Stimulated activated CD4-positive, alpha-beta T cell treated with anti-CD3 and anti-CD28 coated beads, Interleukin-2, amount 100 ng/mL, for 4 hours (primary cell): ENCODE results near the gene GRIK3.

Experiments
- DNase-seq: peaks from one replicate; pipeline ENCODE4 v3.0.0-alpha.2; 2020; ENCODE audit warnings: low read depth

Gene GRIK3

DNA sequence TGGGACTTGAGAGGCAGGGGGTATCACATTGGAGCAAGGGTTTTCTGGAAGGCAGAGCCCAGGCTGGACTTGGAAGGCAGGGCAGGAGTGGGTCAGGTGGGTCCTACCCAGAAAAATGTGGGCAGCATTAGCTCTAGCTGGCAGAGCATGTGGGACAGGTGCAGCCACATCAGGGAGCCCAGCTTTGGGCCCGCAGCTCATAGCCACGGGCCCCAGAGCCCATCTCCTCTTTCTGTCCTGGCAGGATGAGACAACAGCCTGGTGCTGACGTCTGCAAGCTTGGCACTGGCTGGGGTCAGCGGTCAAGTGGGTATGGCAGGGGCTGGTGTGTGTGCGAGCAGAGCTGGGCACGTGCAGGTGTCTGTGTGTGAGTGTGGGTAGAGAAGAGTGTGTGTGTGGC, 154.7 kb downstream of the GRIK3 start:
- no peak for DNase-seq

DNA sequence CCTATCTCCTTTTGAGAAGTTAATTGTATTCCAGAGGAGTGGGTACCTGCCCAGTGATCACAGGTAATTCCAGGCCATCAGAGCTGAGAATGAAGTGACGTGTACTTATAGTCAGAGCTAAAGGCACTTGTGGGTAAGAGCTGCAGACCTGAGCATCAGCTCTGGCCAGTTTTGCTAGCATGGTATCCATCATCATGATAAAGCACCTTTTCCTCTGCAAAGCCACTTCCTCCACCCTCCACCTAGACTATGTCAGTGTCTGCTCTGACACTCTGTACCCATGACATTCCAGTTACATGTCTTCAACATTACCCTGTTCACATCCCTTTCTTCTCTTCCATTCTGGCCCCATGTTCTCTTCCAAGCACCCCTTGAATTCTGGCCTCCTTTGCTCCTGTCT, 157.3 kb downstream of the GRIK3 start:
- no peak for DNase-seq

DNA sequence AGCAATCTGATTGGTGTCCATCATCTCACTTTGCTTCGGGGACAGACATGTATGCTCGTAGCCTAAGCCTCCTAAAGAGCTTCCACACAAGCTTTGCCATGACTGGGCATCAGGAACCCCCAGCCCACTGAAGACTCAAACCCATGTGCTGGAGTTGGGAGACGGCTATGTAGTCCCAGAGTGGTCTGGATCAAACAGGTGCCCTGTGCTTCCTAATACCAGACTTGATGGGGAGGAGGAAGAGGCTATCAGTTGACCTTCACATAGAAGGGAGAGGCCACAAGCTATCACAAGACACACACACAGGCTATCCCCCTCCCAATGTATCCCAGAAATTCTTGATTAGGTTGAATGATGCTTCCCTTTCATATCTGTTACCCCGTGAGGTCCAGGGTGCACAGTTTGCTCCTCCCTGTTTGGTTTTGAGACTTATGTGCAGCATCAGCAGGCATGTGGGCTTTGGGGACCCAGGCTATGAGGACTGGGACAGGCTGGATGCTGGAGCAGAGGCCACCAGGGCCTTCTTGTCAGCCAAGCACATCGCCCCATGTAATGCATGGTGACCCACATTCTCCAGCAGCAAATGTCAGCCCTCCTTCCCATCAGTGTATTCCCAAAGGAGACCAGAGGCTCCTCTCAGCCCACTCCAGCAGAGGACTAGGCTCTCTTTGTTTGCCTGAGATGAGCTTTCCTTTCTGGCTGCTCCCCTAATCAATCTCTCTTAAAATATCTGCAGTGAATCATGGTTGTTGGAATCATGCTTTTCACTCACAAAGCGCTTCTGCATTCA, 159.8 kb downstream of the GRIK3 start:
- no peak for DNase-seq

DNA sequence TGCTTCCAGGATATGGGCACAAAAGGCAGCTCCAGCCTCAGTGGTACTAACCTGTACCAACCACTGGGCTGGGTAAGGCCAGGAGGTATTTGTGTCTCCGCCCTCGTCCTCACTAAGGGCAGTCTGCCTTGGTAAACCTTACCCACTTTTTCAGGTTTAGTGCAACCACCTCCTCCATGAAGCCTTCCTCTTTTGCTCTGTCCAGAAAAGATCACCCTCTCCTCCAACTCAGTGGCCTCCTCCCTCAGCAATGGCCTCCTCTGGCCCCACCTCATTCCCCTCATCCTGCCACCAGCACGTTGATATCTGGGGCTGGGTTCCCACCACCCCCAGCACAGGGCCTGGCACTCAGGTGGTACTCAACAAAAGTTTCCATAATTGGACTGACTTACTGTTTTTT, 161.5 kb downstream of the GRIK3 start:
- DNase-seq: no peak

DNA sequence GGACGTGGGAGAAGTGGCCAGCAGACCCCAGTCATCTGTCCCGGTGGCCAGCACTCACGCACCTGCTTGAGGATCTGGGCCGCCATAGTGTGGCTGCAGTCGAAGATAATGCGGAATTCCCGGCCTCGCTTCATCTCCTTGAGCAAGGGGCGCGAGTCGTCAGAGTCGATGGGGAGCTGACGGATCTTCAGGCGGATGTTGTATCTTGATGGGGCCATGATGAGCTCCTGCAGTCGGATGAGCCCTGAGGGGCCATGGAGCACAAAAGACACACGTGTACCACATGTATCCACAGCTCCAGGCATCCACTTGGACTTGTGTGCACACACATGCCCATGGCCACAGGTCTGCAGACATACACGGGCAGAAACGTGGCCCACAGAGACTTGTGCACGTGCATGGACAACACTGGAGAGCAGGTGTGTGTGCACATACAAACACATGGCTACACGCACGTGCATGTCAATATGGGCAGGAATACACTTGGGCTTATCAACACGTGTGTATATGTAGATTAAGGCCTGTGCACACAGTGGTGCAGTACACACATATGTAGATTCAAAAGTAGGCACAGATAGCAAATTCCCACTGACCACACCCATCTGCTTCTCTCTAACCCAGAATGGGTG, 162.1 kb downstream of the GRIK3 start:
- DNase-seq: no peak

DNA sequence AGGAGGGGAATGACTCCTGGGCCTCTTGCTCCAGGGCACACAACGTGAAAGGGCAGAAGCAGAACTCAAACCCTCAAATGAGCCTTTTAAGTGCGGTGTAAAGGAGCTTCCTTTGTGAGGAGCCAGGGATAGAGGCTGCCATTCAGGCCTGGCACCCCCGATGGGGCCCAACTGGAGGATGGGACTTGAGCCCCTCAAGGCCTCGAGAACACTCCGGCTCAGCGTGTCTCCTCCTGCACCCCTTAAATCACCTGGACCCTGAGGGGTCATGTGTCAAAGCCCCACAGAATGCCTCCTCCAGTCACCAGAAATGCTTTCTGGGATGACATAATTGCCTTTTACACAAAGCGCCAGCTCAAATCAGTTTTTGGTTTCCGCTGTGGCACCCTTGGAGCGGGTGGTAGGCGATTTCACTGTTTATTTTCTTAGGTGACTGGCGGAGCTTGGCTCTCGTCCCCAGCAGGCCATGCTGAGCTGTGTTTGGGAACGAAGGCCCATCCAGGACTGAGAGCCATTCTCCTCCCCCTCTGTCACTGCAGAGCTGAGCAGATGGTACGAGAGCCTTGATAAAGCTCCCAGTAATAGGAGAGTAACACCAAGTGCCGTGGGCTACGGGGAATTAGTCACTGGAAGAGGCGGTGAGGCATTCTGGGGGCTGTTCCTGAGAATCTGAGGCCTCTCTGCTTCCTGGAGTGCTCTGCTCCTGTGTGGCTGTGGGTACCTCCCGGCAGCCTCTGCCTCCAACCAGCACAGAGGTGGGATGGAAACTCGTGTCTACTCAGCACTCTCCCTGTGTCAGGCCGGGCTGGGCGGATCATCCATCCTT, 163.0 kb downstream of the GRIK3 start:
- no peak for DNase-seq

DNA sequence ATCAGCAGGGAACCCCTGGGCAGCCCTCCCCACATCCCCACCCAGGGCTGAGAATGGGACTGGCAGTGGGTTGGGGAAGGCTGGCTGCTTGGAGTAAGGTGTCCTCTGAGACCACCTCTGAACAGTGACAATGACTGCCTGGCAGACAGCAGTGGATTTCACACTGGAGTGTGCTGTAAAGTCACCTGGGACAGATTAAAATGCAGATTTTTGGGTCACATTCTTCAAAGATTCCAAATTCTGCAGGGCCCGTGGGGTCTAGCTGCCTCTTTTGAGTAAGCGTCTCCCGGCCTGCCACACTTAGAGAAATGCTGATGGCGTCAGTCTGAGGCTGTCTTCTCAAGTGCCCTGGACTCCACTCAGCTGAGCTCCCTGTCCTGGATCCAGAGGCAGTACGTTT, 164.5 kb downstream of the GRIK3 start:
- no peak for DNase-seq

DNA sequence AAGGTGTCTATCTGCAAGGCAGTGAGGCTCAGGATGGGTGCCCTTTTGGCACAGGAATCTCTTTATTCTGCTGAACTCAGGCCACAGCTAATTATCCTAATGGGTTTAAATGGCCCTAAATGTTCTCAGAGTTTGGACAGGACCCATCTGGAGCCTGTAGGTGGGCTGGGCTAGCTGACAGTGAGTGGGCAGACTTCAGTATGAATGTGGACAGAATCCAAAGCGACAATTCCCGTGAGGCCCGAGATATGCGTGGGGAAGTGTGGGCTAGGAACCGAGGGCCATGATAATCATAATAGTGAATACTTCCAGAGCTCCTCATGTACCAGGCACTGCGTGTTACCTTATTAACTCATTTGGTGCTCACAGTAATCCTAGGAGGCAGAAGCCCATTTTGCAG, 165.3 kb downstream of the GRIK3 start:
- DNase-seq: no peak

DNA sequence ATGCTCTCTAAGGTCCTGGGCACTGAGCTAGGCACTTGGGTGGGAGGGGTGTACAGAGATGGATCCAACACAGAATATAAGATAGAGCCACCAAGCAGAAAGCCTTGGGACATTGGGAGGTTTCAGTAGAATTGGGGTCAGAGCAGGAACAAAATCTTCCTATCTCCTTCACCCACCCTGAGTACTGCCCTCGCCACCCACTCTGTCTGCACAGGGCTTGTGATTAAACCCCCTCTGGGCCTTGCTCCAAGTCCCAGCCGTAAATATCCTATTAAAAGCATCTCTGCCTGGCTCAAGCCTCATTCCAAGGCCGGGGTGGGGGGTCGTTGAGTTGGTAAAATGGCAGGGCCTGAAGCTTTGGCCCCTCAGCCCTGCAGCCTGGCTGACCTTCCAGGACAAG, 166.7 kb downstream of the GRIK3 start:
- no peak for DNase-seq

DNA sequence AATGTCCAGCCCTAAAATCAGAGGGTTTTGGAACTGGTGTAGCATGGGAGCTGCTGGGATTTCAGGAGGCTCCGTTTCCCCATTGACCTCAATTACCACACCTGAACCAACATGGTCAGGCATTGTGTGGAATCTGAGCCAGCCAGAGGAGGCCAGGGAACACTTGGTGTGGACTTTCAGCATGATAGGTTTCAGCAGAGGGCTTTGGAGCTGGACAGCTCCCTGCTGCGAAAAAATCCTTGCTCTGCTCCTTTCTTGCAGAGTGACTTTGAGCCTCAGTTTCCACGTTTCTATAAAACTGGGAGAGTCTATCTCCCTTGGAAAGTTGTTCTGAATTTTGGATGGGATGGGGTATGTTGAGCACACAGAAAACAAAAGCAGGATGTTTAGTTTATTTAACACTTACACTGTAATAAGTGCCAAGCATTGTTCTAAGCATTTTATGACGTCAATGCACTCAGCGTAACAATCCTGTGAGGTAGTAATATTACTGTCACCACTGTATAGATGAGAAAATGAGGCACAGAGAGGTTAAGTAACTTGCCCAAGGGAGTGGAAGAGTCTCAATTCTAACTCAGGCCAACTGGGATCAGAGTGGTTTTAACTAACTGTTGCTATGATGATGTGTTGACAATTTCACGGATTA, 168.0 kb downstream of the GRIK3 start:
- no peak for DNase-seq

DNA sequence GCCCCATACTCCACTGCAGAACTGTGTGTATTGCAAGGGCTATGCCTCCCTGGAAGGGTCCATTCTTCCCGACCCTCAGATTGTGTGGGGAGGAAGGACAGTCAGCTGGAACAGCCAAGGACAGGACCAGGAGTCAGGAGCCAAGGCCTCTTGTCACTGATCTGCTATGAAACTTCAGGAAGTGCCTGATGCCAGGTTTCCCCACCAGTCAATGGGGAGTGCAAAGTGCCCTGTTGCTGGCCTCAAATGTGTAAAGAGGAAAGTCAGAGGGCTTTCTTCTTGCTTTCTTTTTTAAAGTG, 168.8 kb downstream of the GRIK3 start:
- no peak for DNase-seq

DNA sequence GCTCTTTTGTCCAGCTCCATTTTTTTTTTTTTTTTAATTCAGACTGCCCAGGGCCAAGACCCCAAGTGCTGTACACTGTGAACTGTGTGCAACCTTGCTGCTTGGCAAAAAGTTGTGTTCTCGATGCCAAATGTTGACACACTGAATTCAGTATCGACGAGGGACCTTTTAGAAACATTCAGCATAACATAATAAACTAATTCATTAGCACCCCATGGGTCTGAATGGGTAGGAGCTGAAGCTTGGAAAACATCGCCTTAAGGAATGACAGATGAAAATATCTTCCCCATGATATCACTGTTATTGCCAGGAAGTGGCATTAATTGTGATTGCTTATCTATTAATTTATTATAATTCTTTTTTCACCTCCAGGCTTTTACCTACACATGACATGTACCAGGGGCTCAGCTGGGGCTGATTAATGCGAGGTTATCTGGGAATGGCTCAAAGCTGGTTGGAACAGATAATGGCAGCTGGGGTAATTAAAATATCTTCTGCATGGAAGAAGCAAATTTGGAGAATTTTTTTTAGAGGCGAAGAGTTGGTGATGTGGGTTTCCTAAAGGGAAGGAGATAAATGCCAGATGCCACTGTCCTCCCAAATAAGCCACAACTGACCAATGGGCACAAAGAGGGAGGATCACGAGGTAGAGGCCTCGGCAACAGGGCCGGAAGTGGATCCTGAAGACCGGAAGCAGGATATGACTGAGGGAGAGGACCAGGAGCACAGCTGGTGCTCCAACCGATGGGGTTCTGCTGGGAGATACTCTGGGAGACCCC, 169.3 kb downstream of the GRIK3 start:
- no peak for DNase-seq

DNA sequence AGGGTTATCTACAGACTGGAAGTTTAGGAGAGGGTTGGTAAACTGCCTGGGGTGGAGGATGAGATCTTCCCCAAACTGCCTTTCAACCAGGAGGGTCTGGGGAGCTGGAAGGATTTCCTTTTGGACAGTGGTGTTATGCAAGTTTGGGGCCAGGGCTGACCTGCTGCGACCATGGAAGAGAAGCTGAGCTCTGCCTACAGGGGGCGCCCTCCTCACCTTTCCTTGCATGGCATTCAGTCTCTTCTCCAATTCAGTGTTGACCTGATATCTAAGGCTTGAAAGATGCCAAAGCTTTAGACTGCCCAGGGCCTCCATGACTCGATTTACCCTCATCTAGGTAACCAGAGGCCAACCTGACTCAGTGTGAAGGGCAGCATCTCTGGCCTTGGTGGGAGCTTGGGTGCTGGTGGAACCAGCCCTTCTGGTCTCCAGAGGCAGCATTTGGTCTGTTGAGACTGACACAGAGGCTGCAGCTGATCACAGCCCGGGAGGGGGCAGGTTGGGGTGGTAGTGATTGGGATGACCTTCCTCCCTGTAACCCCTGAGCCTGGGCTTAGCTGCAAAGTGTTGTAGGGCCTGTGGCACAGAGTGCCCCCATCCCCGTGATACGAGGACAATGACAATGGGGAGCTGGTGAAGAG, 170.0 kb downstream of the GRIK3 start:
- DNase-seq: no peak

DNA sequence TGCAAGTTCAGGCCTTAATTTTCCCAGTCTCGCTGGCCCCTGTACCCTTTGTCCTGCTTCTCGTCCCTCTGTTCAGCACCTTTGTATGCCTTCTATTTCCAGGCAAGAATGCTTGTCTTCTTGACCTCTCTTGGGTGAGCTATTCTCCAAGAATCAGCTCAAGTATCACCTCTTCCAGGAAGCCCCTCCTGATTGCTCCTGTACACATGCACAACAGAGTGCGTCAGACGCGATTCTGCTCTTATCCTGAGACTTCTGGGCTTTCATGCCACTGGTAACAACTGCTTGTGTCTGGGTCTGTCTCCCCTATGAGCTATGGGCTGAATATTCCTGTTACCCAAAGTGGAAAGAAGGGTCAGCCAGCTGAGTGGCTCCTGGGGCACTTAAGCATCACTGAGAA, 170.8 kb downstream of the GRIK3 start:
- no peak for DNase-seq

DNA sequence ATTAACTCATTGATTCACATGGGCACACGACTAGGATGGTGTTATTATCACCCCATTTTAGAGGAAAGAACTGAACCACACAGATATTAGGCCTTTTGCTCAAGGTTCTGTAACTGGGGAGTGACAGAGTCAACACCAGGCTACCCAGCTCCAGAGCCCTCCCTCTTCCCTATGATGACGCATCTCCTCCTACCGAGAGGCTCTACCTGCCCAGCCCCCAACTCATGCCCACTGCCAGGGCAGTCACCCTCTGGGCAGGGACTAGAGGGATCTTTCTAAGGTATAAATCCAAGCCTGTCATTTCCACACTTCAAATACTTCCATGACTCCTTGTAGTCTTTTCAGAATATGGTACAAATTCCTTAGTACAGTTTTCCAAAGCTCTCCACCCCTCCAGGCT, 171.3 kb downstream of the GRIK3 start:
- no peak for DNase-seq

DNA sequence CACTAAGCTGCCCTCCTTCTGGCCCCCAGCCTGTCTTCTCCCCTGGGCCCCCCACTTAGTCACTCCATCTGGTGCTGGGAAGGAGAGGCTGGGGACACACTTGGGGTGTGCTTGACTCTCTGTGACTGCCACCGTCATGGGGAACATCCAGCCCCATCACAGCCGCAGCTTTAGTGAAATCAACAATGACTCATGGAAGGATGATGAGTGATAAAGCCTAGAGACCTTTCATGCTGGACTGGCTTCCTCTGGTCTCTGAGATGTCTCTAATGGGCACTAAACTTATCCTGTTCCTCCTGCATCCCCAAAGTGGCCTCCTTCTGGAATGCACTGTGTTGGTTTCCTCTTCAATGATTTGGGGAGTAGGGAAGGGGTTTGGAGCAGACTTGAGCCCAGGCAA, 172.9 kb downstream of the GRIK3 start:
- DNase-seq: no peak

DNA sequence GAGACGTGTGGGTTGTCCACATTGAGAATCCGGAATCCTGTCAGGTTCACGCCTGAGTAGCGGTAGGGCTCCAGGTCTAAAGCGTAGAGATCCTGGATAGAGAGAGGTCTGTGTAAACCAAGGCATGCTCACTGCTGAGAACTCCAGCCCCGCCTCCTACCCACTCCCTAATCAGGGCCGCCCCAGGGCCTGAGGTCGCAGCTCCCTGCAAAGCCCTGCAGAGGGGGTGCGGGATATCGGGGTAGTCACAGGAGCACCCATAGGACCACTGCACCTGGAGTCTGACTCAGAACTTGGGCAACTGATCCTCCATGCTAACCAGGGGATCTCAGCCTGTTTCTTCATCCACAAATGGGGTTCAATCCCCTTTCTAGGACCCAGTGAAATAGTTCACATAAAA, 174.4 kb downstream of the GRIK3 start:
- DNase-seq: no peak

DNA sequence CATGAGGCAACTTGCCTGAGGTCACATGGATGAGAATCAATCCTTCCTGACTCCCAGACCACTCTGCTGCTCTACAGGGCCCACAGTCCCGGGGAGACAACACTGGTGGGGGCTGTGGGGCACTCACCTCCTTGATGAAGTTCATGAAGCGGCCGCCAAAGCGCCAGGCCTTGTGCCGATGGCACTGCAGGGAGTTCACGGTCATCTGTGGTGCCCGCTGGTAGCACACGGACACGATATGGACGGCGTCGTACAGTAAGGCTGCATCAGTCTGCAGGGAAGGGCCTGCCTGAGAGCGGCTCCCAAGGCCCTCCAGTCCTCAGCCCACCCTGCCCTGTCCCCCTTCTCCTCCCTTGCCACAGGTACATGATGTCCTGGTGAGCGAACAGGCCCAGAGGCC, 175.3 kb downstream of the GRIK3 start:
- no peak for DNase-seq

DNA sequence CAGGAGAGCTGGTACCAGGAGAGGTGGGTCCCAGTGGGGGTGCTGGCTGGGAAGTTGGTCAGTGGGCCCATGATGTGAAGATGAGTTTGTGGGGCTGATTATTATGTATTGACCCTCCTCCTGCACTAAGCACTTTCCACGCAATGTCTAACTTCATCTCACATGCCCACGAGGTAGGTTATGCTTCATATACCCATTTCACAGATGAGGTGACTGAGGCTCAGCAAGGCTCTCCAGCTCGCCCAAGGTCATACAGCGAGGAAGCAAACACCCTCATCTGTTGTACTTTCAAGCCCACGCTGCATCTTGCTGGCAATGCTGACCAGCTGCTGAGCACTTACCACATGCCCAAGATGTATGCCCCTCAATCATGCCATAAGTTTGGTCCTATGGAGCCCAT, 175.8 kb downstream of the GRIK3 start:
- no peak for DNase-seq

DNA sequence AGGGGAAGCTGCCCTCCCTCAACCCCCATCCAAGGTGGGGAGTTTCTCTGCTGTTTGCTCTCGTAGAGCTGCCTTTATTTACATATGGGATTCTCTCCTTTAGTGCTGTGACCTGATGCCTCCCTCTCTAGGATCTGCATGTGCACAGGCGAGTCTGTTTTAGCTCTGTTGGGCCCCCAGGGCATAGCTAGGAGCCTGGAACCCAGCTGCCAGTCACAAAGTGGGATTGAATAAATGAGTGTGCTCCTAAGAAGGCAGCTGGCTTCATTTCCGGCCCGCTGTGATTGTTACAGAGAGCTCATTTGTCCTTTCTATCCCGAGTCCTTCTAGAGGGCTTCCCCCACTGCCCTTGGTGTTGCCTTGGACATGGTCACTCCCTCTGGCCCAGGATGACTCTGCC, 176.6 kb downstream of the GRIK3 start:
- DNase-seq: no peak

DNA sequence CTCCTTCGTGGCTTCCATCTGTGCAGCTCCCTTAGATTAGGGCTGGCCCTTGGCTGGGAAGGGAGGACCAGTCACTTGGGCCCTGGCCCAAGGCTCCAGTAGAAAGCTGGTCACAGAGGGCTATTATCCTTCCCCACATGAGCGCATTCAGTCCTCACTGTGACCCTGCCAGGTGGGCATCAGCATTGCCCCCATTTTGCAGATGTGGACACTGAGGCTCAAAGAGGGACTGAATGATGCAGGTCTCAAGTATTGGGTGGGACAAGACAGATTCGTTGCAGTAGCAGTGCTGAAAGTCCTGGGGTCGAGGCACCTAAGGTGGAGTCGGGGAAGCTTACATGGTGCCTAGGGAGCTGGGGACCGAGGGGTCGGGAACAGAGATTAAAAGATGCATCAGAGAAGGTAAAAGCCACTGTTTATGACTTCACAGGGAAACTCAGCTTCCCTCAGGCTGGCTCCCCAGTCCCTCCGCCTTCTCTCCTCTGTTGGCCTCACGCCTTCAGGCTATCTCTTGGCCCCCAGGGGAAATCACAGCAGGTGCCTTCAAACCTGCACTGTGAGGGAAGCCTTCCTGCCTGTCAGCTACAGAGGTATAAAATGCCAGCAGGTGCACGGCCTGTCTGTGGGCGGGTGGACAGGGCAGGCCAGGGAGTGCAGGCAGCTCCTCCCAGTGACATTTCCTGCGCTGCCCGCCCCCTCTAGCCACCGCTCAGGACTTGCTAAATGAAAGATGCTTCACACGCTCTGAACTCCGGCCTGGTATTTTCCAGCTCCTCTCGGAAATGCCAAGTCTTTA, 178.4 kb downstream of the GRIK3 start:
- DNase-seq: no peak
